Astrocyte of the cerebellum (primary cell): Measurements from ENCODE around the gene TNIP2.

Experiments
- DNase-seq: peaks from one replicate; pipeline ENCODE4 v3.0.0-alpha.2; 2011; ENCODE audit warnings: low read depth
- H3K4me3 ChIP-seq: 2 replicates; pipeline ENCODE4 v1.5.1; 2011; ENCODE audit warnings: mild to moderate bottlenecking, low read depth, low read length, moderate library complexity
- in situ Hi-C: cut with HindIII; loops from 2 replicates; pipeline ENCODE4 v1.10.0; 2017; ENCODE audit warnings: low sequenced_read_pairs
- TF ChIP-seq, protein P1 (sequence below): IDR thresholded peaks from 2 replicates; pipeline ENCODE4 v1.5.1; 2012; ENCODE audit warnings: low read length, low read depth, moderate library complexity, mild to moderate bottlenecking; ENCODE audit errors: missing control alignments

The TNIP2 gene

DNA sequence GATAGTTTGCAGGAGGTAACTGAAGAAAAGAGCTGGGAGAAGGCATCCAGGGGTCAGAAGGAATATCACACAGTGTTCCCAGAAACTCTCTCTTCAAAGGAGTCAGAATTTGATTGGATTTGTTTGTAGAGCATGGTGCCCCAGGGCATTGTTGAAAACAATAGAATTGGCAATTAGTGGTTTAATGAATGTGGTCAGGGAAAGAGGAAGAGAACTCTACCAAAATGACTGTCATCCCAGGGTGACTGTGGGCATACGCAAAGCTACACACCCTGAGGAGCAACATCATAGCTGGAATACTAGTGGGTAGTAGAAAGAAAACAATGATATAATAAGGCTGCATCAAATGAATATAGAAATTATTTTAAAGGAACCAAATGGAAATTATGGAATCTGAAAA lies 21.5 kb downstream of the TNIP2 start:
- in situ Hi-C loops = no loop called here
- no peak for DNase-seq
- H3K4me3 ChIP-seq = no peak overlapping the region
- TF ChIP-seq, protein P1, sequence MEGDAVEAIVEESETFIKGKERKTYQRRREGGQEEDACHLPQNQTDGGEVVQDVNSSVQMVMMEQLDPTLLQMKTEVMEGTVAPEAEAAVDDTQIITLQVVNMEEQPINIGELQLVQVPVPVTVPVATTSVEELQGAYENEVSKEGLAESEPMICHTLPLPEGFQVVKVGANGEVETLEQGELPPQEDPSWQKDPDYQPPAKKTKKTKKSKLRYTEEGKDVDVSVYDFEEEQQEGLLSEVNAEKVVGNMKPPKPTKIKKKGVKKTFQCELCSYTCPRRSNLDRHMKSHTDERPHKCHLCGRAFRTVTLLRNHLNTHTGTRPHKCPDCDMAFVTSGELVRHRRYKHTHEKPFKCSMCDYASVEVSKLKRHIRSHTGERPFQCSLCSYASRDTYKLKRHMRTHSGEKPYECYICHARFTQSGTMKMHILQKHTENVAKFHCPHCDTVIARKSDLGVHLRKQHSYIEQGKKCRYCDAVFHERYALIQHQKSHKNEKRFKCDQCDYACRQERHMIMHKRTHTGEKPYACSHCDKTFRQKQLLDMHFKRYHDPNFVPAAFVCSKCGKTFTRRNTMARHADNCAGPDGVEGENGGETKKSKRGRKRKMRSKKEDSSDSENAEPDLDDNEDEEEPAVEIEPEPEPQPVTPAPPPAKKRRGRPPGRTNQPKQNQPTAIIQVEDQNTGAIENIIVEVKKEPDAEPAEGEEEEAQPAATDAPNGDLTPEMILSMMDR = no peak

DNA sequence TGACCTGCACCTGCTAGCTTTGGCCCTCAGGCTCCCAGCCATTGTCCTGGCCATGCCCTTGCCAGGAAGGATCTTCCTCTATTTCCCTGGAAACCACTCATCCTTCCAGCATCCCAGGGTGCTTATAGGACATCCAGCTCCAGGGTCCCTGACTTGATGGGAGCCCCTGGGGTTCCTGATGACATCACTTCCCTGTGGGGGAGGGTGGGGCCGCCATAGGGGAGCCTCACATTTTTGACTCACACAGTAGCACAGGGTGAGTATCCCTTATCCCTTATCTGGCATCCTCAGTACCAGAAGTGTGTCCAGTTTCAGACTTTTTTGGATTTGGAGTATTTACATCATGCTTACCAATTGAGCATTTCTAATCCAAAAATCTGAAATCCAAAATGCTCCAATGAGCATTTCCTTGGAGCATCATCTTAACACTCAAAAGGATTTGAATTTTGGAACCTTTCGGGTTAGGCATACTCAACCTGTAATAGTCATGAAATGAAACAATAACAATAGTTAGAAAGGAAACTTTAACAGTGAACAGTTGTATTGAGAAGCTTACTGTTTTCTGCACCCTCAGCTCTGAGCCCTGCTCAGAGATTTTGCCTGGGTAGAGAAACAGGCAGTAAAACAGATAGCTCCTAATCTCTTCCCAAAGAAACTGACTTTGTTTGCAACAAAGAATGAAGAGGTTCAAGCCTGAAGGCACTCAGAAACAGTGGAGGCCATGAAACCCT lies 22.1 kb downstream of the TNIP2 start:
- H3K4me3 ChIP-seq = no peak overlapping the region
- TF ChIP-seq, protein P1 = no peak
- no peak for DNase-seq
- in situ Hi-C loops = no loop called here

DNA sequence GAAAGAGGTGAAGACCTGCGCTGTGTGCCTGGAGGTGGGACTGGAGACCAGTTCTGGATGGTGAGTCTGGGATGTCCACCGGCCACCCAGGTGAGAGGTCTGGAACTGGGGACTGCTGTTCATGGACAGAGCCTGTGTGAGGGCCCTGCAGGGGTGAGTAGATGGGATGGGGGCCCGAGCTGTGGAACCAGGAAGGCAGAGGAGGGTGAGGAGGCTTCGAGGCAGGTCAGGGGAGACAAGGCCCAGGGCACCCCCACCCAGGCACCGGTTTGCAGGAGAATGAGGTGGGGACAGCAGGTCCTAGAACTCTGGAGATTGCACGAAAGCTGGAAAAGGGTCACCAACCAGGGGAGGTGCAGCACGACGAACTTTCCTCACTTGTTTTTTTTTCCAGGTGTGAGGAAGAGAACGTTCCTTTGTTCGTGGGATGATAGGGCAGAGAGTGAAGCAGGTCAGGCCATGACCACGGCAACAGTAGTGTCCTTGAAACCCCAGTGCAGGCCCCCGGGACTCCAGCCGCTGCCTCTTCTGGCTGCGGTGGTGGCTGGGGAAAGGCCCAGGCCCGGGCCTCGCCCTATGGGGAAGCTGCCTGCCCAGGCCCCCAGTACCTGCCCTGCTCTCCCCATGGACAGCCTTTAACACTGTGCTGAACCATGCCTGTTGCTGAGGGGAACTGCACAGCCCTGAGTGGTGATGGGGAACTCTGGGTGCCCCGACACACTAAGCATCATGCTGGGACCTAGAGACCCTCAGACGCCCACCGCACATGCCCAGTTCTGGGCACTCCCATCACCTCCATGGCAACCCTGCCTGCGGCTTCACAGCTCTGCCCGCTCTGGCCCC lies 22.9 kb downstream of the TNIP2 start:
- in situ Hi-C loops = no loop called here
- TF ChIP-seq, protein P1 = no peak
- H3K4me3 ChIP-seq = no peak overlapping the region
- DNase-seq = no peak

DNA sequence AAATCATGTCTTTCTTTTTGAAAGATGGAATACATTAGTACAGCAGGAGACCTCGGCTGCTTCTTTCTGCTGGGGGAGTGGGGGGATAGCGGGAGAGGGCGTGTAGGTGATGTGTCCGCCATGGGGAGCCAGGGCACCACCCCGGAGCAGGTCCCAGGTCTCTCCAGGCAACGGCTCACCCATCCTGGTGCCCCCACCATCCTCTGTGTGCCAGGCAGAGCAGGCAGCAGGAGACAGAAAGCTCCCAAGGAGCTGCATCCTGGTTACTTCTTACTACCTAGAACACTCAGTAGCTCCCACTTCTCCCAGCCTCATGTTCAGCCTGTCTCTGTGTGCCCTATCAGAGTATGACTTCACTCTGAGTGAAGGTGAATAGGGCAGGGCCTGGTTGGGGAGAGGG lies 23.6 kb downstream of the TNIP2 start:
- DNase-seq = no peak
- in situ Hi-C loops = no loop called here
- TF ChIP-seq, protein P1 = no peak

DNA sequence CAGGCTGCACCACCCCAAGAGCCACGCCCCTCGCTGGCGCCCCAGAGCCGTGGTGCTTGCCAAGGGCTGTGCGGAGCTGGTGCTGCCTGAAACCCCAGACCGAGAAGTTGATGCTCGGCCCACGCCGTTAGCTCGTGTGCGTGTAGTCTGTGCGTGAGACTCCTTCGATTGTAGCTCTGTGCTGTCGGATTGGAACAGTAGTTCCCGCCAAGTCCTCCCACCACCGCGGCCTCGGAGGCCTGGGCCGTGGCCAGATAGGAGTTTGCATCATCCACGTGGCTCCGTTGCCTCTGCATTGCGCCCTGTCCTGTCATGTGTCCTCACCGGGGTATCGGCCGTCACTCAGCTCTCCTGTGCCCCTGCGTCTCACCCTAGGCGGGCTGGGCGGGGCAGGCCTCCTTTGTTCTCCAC lies 24.2 kb downstream of the TNIP2 start:
- DNase-seq = no peak
- TF ChIP-seq, protein P1 = no peak
- in situ Hi-C loops = no loop called here
- H3K4me3 ChIP-seq = no peak overlapping the region

More for the DNA sequence above, 23.6 kb downstream of the TNIP2 start:
- H3K4me3 ChIP-seq = no peak overlapping the region

DNA sequence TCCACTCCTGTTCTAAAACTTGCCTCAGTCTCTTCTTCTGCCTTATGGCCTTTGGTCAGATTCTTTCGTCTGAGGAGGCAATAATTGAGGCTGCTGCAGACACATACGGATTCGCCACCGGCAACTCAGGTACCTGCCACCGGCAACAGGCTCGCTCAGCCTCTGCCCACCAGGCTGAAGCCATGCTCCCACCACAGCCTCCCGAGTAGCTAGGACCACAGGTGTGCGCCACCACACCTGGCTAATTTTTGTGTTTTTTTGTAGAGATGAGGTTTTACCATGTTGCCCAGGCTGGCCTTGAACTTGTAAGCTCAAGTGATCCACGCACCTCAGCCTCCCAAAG lies 26.6 kb downstream of the TNIP2 start:
- TF ChIP-seq, protein P1 = no peak
- in situ Hi-C loops = no loop called here
- no peak for DNase-seq
- H3K4me3 ChIP-seq = no peak overlapping the region
